DND-41 (cell line): ENCODE results near the gene SH3GLB1.
"Not testable (repeated sequence)": the region's sequence is repeated elsewhere in the genome, so short reads cannot be mapped to it uniquely, and the experiment has no call there.

Experiments
- ATAC-seq: fragments of 200-7000 bp; cut with Tn5 transposase; 3 replicates; pipeline ENCODE4 v1.9.1; 2021; ENCODE audit warnings: low read depth; ENCODE audit not compliant: insufficient read depth
- DNase-seq: peaks from one replicate; pipeline ENCODE4 v3.0.0-alpha.2; 2020
- H2AFZ ChIP-seq: 2 replicates; pipeline ENCODE4 v1.6.0; 2012; ENCODE audit warnings: low read depth, low read length
- H3K27ac ChIP-seq: 2 replicates; pipeline ENCODE4 v1.5.1; 2012; ENCODE audit warnings: low read length, inconsistent platforms
- H3K27me3 ChIP-seq: fragments of 200-600 bp; sonication (generic); 2 replicates; pipeline ENCODE4 v1.6.0; 2012; ENCODE audit warnings: low read length, mild to moderate bottlenecking, inconsistent platforms; ENCODE audit not compliant: insufficient read depth, poor library complexity
- H3K36me3 ChIP-seq: 2 replicates; pipeline ENCODE4 v1.5.1; 2012; ENCODE audit warnings: low read length, inconsistent platforms; ENCODE audit not compliant: insufficient read depth
- H3K4me1 ChIP-seq: 2 replicates; pipeline ENCODE4 v1.5.1; 2012; ENCODE audit warnings: mild to moderate bottlenecking, low read length; ENCODE audit not compliant: insufficient read depth
- H3K4me2 ChIP-seq: 2 replicates; pipeline ENCODE4 v1.6.0; 2012; ENCODE audit warnings: mild to moderate bottlenecking, moderate library complexity, low read length, inconsistent platforms; ENCODE audit not compliant: insufficient read depth
- H3K4me3 ChIP-seq, 2 experiments: fragments of 200-600 bp in 1 of 2; shearing (Covaris generic) in 1 of 2; 2 replicates each; pipeline ENCODE4 v1.5.1; 2012 to 2016; ENCODE audit warnings: inconsistent platforms in 2 of 2, low read length in 2 of 2, mild to moderate bottlenecking in 2 of 2, low read depth in 1 of 2, moderate library complexity in 1 of 2
- H3K79me2 ChIP-seq: 2 replicates; pipeline ENCODE4 v1.6.0; 2012; ENCODE audit warnings: low read length, inconsistent platforms; ENCODE audit not compliant: insufficient read depth
- H3K9ac ChIP-seq: 2 replicates; pipeline ENCODE4 v1.6.0; 2012; ENCODE audit warnings: low read depth, mild to moderate bottlenecking, inconsistent platforms, low read length, moderate library complexity
- H3K9me3 ChIP-seq: 2 replicates; pipeline ENCODE4 v1.5.1; 2012; ENCODE audit warnings: low read length, moderate library complexity, mild to moderate bottlenecking, inconsistent platforms; ENCODE audit not compliant: insufficient read depth, severe bottlenecking
- H4K20me1 ChIP-seq: 2 replicates; pipeline ENCODE4 v1.6.0; 2012; ENCODE audit warnings: low read length; ENCODE audit not compliant: insufficient read depth
- EZH2 ChIP-seq: IDR thresholded peaks from 3 replicates; pipeline ENCODE4 v1.6.1; 2012; ENCODE audit warnings: borderline replicate concordance, low read depth, mild to moderate bottlenecking, moderate library complexity, low read length, inconsistent platforms; ENCODE audit not compliant: severe bottlenecking
- TF ChIP-seq, protein P1 (sequence below): IDR thresholded peaks from 2 replicates; pipeline ENCODE4 v1.5.1; 2012; ENCODE audit warnings: borderline replicate concordance, low read length, moderate library complexity, mild to moderate bottlenecking; ENCODE audit not compliant: poor library complexity, severe bottlenecking; ENCODE audit errors: extremely low read depth

SH3GLB1 gene

DNA sequence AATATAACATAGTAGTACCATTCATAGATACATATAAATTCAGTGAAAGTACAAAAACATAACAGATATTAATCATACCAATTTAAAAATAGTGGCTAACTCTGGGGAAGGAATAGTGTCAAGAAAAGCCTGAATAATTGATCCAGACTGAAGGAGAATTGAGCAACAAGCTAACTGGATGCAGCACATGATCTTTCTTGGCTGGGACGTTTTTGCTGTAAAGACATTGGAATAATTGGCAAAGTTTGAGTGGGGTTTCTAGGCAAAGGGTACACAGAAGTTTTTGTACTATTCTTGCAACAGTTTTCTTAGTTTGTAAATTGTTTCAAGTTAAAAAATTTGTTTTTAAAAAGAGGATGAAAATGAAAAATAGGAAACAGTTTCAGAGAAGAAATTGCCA is 2.6 kb upstream of the SH3GLB1 start:
- DNase-seq (no peak), ATAC-seq (no peak)
- H3K27ac ChIP-seq, result no peak overlapping the region
- H3K79me2 ChIP-seq, result peaks cover 23% of the 10 kb centered on the region
- H3K36me3 ChIP-seq, result no peaks in the 10 kb centered on the region; the same call in 1 of the 2 replicates
- no peaks in the 10 kb centered on the region; the same call in 1 of the 2 replicates for H4K20me1 ChIP-seq
- no peak overlapping the region for H3K4me3 ChIP-seq
- H3K4me2 ChIP-seq, result no peak overlapping the region
- no peaks in the 10 kb centered on the region for H3K27me3 ChIP-seq
- no peaks in the 10 kb centered on the region for H3K9me3 ChIP-seq
- no peak overlapping the region for H2AFZ ChIP-seq
- H3K4me1 ChIP-seq, result peaks cover 25% of the 10 kb centered on the region
- no peak overlapping the region for H3K9ac ChIP-seq
- TF ChIP-seq, protein P1, sequence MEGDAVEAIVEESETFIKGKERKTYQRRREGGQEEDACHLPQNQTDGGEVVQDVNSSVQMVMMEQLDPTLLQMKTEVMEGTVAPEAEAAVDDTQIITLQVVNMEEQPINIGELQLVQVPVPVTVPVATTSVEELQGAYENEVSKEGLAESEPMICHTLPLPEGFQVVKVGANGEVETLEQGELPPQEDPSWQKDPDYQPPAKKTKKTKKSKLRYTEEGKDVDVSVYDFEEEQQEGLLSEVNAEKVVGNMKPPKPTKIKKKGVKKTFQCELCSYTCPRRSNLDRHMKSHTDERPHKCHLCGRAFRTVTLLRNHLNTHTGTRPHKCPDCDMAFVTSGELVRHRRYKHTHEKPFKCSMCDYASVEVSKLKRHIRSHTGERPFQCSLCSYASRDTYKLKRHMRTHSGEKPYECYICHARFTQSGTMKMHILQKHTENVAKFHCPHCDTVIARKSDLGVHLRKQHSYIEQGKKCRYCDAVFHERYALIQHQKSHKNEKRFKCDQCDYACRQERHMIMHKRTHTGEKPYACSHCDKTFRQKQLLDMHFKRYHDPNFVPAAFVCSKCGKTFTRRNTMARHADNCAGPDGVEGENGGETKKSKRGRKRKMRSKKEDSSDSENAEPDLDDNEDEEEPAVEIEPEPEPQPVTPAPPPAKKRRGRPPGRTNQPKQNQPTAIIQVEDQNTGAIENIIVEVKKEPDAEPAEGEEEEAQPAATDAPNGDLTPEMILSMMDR, result no peak
- TF ChIP-seq EZH2, result no peak

DNA sequence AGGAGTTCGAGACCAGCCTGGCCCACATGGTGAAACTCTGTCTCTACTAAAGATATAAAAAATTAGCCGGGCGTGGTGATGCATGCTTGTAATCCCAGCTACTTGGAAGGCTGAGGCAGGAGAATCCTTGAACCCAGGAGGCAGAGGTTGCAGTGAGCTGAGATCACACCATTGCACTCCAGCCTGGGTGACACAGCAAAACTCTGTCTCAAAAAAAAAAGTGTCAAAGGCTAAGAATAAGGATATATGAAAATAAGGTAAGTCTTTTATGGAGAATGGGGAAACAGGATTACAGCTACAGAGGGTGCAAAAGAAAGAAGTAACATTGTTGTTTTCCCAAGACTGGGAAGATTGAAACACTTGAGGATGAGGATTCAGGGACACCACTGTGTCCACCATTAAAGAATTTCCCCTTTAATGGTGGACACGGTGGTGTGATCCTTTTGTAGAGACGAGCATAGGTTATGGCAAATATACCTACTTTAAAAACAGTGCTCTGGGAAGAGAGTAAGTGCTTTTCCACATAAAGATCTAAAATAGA is 1.4 kb upstream of the SH3GLB1 start:
- H4K20me1 ChIP-seq, H3K36me3 ChIP-seq, ATAC-seq, H3K27me3 ChIP-seq, H3K27ac ChIP-seq, H3K9me3 ChIP-seq, DNase-seq: not testable (repeated sequence)
- Histone ChIP-seq H2AFZ (peak overlapping the region; percentile 98), H3K4me3 (peak overlapping the region; percentile 42 to 70; a peak in 2 of 4 replicates), H3K4me2 (peak overlapping the region; percentile 88), H3K4me1 (peaks cover 38% of the 10 kb centered on the region), H3K79me2 (peaks cover 36% of the 10 kb centered on the region), H3K9ac (peak overlapping the region; percentile 87)

DNA sequence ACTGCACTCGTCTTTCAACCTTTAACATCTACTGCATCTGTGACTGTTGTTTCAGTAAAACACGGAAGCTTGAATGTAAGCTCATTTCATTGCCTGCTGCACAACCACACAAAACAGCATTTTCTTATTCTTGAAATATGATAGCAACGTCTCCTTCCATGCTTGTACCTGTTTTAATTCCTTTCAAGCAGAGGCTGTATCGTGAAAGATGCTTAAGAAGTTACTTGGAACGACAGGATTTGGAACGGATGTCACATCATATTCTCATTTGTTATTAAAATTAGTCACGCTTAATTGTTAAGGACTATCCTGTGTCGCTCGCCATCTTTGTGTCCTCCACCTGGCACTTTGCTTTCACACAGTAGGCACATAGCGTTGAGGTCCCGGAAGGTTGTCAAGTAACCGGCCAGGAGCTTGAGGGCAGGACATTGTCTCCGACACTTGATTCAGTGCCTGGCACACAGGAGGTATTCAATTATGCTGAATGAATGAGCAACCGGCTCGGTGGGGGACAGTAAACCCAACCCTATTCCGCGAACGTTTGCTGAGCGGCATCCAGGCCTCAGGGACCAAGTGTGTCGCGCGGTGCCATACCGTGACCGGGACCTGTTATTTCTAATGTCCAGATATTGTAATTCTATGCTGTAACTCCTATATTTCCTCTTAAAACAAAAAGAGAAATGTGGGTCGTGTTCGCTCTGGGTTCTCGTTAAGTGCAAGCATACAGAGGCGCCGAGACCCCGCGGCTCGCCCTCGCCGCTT is 499 bp upstream of the SH3GLB1 start:
- H4K20me1 ChIP-seq, result peaks cover 6% of the 10 kb centered on the region; the same call in 1 of the 2 replicates
- TF ChIP-seq, protein P1, result no peak
- no peak for TF ChIP-seq EZH2
- H3K4me1 ChIP-seq, result peaks cover 39% of the 10 kb centered on the region
- H3K9me3 ChIP-seq, result no peaks in the 10 kb centered on the region
- peak overlapping the region; percentile 98 for H2AFZ ChIP-seq
- ATAC-seq (peak; percentile 56), DNase-seq (no peak)
- H3K4me2 ChIP-seq, result peak overlapping the region; percentile 88
- H3K27me3 ChIP-seq, result no peaks in the 10 kb centered on the region
- H3K9ac ChIP-seq, result peak overlapping the region; percentile 87
- peak overlapping the region; percentile 42 to 70; a peak in 3 of 4 replicates for H3K4me3 ChIP-seq
- peak overlapping the region; percentile 96 for H3K27ac ChIP-seq
- no peaks in the 10 kb centered on the region; the same call in 1 of the 2 replicates for H3K36me3 ChIP-seq
- peaks cover 45% of the 10 kb centered on the region for H3K79me2 ChIP-seq

DNA sequence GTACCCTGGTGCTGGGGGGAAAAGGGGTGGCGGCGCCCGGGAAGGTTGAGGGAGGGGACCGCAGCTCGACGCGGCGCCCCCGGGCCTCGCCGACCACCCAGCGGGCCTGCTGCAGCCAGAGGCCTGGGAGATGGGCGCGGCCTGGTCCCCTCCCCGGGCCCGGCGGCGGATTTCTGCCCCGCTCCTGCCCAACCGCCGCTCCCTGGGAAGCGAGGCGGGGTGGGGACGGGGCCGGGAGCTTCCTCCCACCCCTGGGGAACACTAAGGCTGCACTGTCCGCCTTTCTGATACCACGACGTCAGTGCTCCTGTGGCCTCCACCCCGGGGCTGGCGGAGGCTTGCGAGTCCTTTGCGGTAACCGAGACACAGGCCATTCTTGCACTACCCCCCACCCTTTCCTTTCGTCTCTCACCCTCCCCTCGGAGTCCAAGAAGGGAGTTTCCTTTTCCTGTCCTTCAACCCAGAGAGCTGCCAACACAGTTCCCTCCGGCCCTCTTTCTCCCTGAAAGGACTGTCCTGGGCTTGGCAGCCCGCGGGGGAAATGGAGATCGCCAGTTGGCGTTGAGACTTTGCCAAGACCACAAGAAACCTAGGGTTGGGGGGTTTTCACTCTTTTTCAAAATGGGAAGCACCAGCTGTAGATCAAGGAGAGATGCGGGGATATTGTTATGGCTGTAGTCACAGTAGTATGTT is 742 bp downstream of the SH3GLB1 start:
- Histone ChIP-seq H3K79me2 (peaks cover 57% of the 10 kb centered on the region), H2AFZ (peak overlapping the region; percentile 98), H3K9ac (peak overlapping the region; percentile 87)

More for the DNA sequence above, 742 bp downstream of the SH3GLB1 start:
- TF ChIP-seq, protein P1, result no peak
- TF ChIP-seq EZH2, result no peak
- Histone ChIP-seq H3K4me1 (peaks cover 39% of the 10 kb centered on the region), H3K36me3 (peaks cover 2% of the 10 kb centered on the region), H3K4me3 (peak overlapping the region; percentile 42 to 70), H3K9me3 (no peaks in the 10 kb centered on the region), H3K4me2 (peak overlapping the region; percentile 88), H3K27me3 (no peaks in the 10 kb centered on the region), H4K20me1 (peaks cover 10% of the 10 kb centered on the region; the same call in 1 of the 2 replicates), H3K27ac (peak overlapping the region; percentile 96)
- DNase-seq (peak; percentile 53), ATAC-seq (peak; percentile 34)
